Natural killer cell (primary cell): ENCODE data around the gene FBXL17. TPM values are rescaled to one million over a fixed set of nuclear protein-coding genes. Genes with fewer than 3 reads are reported as not detected.
A peak's percentile ranks its signal among the peaks of the same experiment; 100 is the strongest.

ENCODE experiments used
- ATAC-seq, 3 donors: fragments of 150-1000 bp in 2 of 3; fragments of 200-7000 bp in 1 of 3; cut with Tn5 transposase; 1 replicate in 1 of 3; 2 replicates in 2 of 3; pipeline ENCODE4 v1.10.0; 2021; ENCODE audit warnings: mild to moderate bottlenecking in 2 of 3, moderate library complexity in 2 of 3
- DNase-seq, 2 donors: peaks; one replicate each; pipeline versions ENCODE4 v3.0.0 to v3.0.0-alpha.2; 2013 to 2021; ENCODE audit warnings: mixed read lengths in 1 of 2
- H3K27ac ChIP-seq: one replicate; pipeline ENCODE4 v1.5.1; 2013; ENCODE audit warnings: mild to moderate bottlenecking, low read length
- H3K27me3 ChIP-seq: one replicate; pipeline ENCODE4 v1.6.1; 2013; ENCODE audit warnings: low read length; ENCODE audit not compliant: control insufficient read depth, insufficient read depth
- H3K36me3 ChIP-seq: one replicate; pipeline ENCODE4 v1.6.1; 2013; ENCODE audit warnings: low read length; ENCODE audit not compliant: control insufficient read depth, insufficient read depth
- H3K4me1 ChIP-seq: one replicate; pipeline ENCODE4 v1.6.1; 2013; ENCODE audit warnings: low read length; ENCODE audit not compliant: control insufficient read depth, insufficient read depth
- H3K4me3 ChIP-seq: one replicate; pipeline ENCODE4 v1.5.1; 2013; ENCODE audit warnings: low read length
- H3K9me3 ChIP-seq: one replicate; pipeline ENCODE4 v1.6.1; 2013; ENCODE audit warnings: low read length; ENCODE audit not compliant: control insufficient read depth, insufficient read depth
- H3K27ac Mint-ChIP-seq, 2 donors: one replicate each; pipeline ENCODE4 v1.8.0; 2022; ENCODE audit warnings: mild to moderate bottlenecking in 2 of 2, mixed read lengths in 2 of 2, moderate library complexity in 1 of 2
- H3K27me3 Mint-ChIP-seq, 2 donors: one replicate each; pipeline ENCODE4 v1.8.0; 2022; ENCODE audit warnings: low read depth in 2 of 2, mixed read lengths in 2 of 2
- H3K36me3 Mint-ChIP-seq: one replicate; pipeline ENCODE4 v1.8.0; 2022; ENCODE audit warnings: mixed read lengths
- H3K4me1 Mint-ChIP-seq, 2 donors: one replicate each; pipeline ENCODE4 v1.8.0; 2022; ENCODE audit warnings: mixed read lengths in 2 of 2
- H3K4me3 Mint-ChIP-seq: one replicate; pipeline ENCODE4 v1.8.0; 2022; ENCODE audit warnings: mild to moderate bottlenecking, moderate library complexity, mixed read lengths
- H3K9me3 Mint-ChIP-seq, 2 donors: one replicate each; pipeline ENCODE4 v1.8.0; 2022; ENCODE audit warnings: mixed read lengths in 2 of 2
- WGBS: methylation state at CpG from one replicate; pipeline ENCODE4 v1.1.7; 2013; ENCODE audit warnings: missing lambda C conversion rate; ENCODE audit not compliant: insufficient coverage; 5-methylcytosine and 5-hydroxymethylcytosine counted together
- intact Hi-C: fragments of 100-400 bp; cut with micrococcal nuclease; formaldehyde crosslinking; loops from one replicate; pipeline ENCODE4 v1.14.2; 2022
- total RNA-seq, 4 donors: library from RNA; stranded (reverse); fragments of 120-200 nt in 1 of 4; gene quantifications; one replicate each; pipeline versions ENCODE4 v1.2.3 to v1.2.4, GENCODE V29; 2013 to 2022
- TF ChIP-seq, protein P1 (sequence below): fragments of 200-600 bp; IDR thresholded peaks from one replicate; pipeline ENCODE4 v1.8.0; 2022; ENCODE audit warnings: antibody characterized with exemption

Gene FBXL17
- total RNA-seq, 3 donors from 2014 or later (not counting 1 experiment from before 2014, with no cell fraction given), result 34.2 to 46.8 (median 34.9) TPM

- no peak overlapping the region for H3K4me3 Mint-ChIP-seq
- Histone ChIP-seq H3K4me1 (no peaks in the 10 kb centered on the region), H3K36me3 (no peaks in the 10 kb centered on the region), H3K27ac (no peak overlapping the region), H3K27me3 (no peaks in the 10 kb centered on the region), H3K4me3 (no peak overlapping the region), H3K9me3 (no peaks in the 10 kb centered on the region)
- intact Hi-C loops, result no loop called here
- TF ChIP-seq, protein P1, sequence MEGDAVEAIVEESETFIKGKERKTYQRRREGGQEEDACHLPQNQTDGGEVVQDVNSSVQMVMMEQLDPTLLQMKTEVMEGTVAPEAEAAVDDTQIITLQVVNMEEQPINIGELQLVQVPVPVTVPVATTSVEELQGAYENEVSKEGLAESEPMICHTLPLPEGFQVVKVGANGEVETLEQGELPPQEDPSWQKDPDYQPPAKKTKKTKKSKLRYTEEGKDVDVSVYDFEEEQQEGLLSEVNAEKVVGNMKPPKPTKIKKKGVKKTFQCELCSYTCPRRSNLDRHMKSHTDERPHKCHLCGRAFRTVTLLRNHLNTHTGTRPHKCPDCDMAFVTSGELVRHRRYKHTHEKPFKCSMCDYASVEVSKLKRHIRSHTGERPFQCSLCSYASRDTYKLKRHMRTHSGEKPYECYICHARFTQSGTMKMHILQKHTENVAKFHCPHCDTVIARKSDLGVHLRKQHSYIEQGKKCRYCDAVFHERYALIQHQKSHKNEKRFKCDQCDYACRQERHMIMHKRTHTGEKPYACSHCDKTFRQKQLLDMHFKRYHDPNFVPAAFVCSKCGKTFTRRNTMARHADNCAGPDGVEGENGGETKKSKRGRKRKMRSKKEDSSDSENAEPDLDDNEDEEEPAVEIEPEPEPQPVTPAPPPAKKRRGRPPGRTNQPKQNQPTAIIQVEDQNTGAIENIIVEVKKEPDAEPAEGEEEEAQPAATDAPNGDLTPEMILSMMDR, result no peak
- no peaks in the 10 kb centered on the region for H3K27me3 Mint-ChIP-seq
- WGBS, result 86% methylated on average over 3 of the region's 3 CpGs
- no peak for DNase-seq
- no peak overlapping the region for H3K27ac Mint-ChIP-seq
- no peaks in the 10 kb centered on the region for H3K9me3 Mint-ChIP-seq
- no peak for ATAC-seq
- peaks cover 10 to 16% of the 10 kb centered on the region in 2 donors for H3K4me1 Mint-ChIP-seq
- H3K36me3 Mint-ChIP-seq, result no peaks in the 10 kb centered on the region
These were observed 426.6 kb downstream of the FBXL17 start for GRCh38 chr5:107955321-107955720.

GRCh38 chr5:107954254-107954653 is 427.6 kb downstream of the FBXL17 start:
- Mint-ChIP-seq H3K4me1 (peaks cover 6 to 9% of the 10 kb centered on the region in 2 donors), H3K36me3 (no peaks in the 10 kb centered on the region), H3K27ac (no peak overlapping the region), H3K27me3 (no peaks in the 10 kb centered on the region), H3K4me3 (no peak overlapping the region), H3K9me3 (no peaks in the 10 kb centered on the region)
- H3K36me3 ChIP-seq, result no peaks in the 10 kb centered on the region
- DNase-seq (no peak), ATAC-seq (no peak)
- TF ChIP-seq, protein P1, result no peak
- no peaks in the 10 kb centered on the region for H3K9me3 ChIP-seq
- H3K27ac ChIP-seq, result no peak overlapping the region
- H3K4me3 ChIP-seq, result no peak overlapping the region
- intact Hi-C loops, result no loop called here
- no peaks in the 10 kb centered on the region for H3K4me1 ChIP-seq
- H3K27me3 ChIP-seq, result no peaks in the 10 kb centered on the region

DNA sequence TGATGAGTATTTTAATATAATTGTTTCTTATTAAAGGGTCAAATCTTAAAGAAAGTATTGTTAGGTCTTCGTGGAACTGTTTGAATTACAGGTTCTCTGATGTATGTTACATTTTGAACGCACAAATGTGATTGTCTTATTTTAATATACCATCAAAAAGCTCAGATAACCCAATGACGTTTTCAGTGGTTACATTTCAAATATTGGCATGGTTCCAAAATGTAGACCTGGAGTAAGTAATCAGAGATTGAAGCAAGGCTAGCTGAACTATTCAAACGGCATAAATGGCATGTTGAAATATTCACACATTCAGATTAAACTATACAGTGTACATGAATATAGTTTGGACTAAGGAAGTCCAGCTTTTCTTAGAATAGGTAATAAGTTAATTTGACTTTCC is 429.4 kb downstream of the FBXL17 start:
- Mint-ChIP-seq H3K27me3 (no peaks in the 10 kb centered on the region), H3K4me3 (no peak overlapping the region), H3K36me3 (no peaks in the 10 kb centered on the region), H3K9me3 (no peaks in the 10 kb centered on the region), H3K27ac (no peak overlapping the region), H3K4me1 (peaks cover 0 to 11% of the 10 kb centered on the region in 2 donors)
- TF ChIP-seq, protein P1, result no peak
- H3K4me1 ChIP-seq, result no peaks in the 10 kb centered on the region
- H3K27me3 ChIP-seq, result no peaks in the 10 kb centered on the region
- no peaks in the 10 kb centered on the region for H3K9me3 ChIP-seq
- intact Hi-C loops, result no loop called here
- no peak for ATAC-seq
- 72% methylated on average over 2 of the region's 4 CpGs for WGBS
- DNase-seq, result no peak
- H3K36me3 ChIP-seq, result no peaks in the 10 kb centered on the region
- H3K27ac ChIP-seq, result no peak overlapping the region
- no peak overlapping the region for H3K4me3 ChIP-seq

GRCh38 chr5:107951309-107951708 is 430.6 kb downstream of the FBXL17 start:
- Mint-ChIP-seq H3K27me3 (no peaks in the 10 kb centered on the region), H3K4me3 (no peak overlapping the region), H3K9me3 (no peaks in the 10 kb centered on the region), H3K36me3 (no peaks in the 10 kb centered on the region), H3K4me1 (peaks cover 0 to 11% of the 10 kb centered on the region in 2 donors), H3K27ac (no peak overlapping the region)
- H3K27me3 ChIP-seq, result no peaks in the 10 kb centered on the region
- intact Hi-C loops, result no loop called here
- no peak overlapping the region for H3K27ac ChIP-seq
- TF ChIP-seq, protein P1, result no peak
- H3K4me1 ChIP-seq, result no peaks in the 10 kb centered on the region
- ATAC-seq (no peak), DNase-seq (peak in 1 of 2 donors; percentile 2)
- WGBS, result 94% methylated on average over 3 of the region's 3 CpGs
- H3K36me3 ChIP-seq, result no peaks in the 10 kb centered on the region
- no peak overlapping the region for H3K4me3 ChIP-seq
- H3K9me3 ChIP-seq, result no peaks in the 10 kb centered on the region
